HG02981 (cell line): ENCODE data around the gene DYNC2LI1.

Experiments
- ATAC-seq: cut with Tn5 transposase; IDR thresholded peaks from one replicate; pipeline ENCODE4 v1.9.1; 2021; ENCODE audit warnings: mild to moderate bottlenecking, moderate library complexity; ENCODE audit not compliant: unreplicated experiment

Gene DYNC2LI1

GRCh38 chr2:43842866-43843226 lies 69.0 kb downstream of the DYNC2LI1 start:
- no peak for ATAC-seq

DNA sequence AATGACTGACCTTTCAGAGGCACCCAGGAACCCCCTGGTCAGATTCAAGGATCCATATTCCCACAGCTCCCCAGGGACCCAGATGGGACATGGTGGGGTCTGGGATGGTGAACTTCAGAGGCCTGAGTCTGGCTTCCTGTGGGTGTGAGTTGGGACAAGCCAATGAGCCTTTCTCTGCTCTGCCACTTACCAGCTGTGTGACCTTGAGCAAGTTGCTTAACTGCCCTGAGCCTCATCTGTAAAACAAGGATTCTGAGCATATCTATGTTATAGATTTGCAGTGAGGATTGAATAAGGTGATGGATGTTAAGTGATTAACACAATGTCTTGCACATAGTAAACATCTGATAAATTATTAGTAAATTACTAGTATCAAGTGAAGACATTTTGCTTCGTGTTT lies 71.3 kb downstream of the DYNC2LI1 start:
- no peak for ATAC-seq

GRCh38 chr2:43846140-43846793 lies 72.4 kb downstream of the DYNC2LI1 start:
- no peak for ATAC-seq

GRCh38 chr2:43848214-43848613 lies 74.4 kb downstream of the DYNC2LI1 start:
- ATAC-seq, result no peak

- no peak for ATAC-seq
Measured at GRCh38 chr2:43851011-43851980, 77.5 kb downstream of the DYNC2LI1 start.

DNA sequence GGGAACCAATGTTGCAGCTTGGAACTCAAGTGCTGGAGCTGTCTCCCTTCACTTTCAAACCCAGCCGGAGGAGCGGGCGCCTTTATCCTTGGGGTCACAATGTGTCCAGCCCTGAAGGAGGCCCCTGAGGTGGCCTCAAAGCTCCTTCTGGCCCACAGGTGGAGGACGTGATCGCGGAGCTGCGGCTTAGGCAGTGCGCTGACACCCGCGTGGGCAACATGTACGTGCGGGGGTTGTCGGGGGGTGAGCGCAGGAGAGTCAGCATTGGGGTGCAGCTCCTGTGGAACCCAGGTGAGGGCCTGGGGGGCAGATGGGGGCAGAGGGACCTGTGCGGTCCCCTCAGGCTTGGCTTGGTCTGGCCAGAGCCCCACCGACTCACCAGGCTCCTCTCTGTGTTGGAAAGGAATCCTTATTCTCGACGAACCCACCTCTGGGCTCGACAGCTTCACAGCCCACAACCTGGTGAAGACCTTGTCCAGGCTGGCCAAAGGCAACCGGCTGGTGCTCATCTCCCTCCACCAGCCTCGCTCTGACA lies 78.4 kb downstream of the DYNC2LI1 start:
- ATAC-seq, result no peak

- ATAC-seq, result no peak
Measured at GRCh38 chr2:43853141-43854081, 79.6 kb downstream of the DYNC2LI1 start.

- ATAC-seq, result no peak
Measured at GRCh38 chr2:43854671-43855070, 80.8 kb downstream of the DYNC2LI1 start.

DNA sequence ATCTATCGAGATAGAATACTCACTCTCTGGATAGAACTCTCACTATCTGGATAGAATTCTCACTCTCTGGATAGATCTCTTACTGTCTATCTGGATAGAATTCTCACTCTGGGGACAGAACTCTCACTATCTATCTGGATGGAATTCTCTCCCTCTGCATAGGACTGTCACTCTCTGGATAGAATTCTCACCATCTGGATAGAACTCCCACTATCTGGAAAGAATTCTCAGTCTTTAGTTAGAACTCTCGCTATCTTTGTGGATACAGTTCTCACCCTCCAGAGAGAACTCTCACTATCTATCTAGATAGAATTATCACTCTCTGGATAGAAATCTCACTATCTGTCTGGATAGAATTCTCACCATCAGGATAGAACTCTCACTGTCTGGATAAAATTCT lies 81.5 kb downstream of the DYNC2LI1 start:
- no peak for ATAC-seq
